Left lung (tissue), 14 donors: Measurements from ENCODE around the gene ZNF85. TPM values are rescaled to one million over a fixed set of nuclear protein-coding genes. Genes with fewer than 3 reads are reported as not detected.
A peak's percentile ranks its signal among the peaks of the same experiment; 100 is the strongest.

Source experiments
- ATAC-seq: fragments of 200-7000 bp; cut with Tn5 transposase; one replicate; pipeline ENCODE4 v1.9.1; 2020; ENCODE audit warnings: moderate library complexity
- DNase-seq, 4 donors: peaks; one replicate each; pipeline ENCODE4 v3.0.0-alpha.2; 2013 to 2020
- H3K27ac ChIP-seq, 2 donors: fragments of 200-600 bp; sonication (generic) in 1 of 2; one replicate each; pipeline versions ENCODE4 v1.5.0 to v1.8.0; 2020 to 2021
- H3K27me3 ChIP-seq, 2 donors: fragments of 200-600 bp; sonication (generic) in 1 of 2; one replicate each; pipeline versions ENCODE4 v1.5.0 to v1.8.0; 2020 to 2021
- H3K36me3 ChIP-seq, 2 donors: fragments of 200-600 bp; sonication (generic) in 1 of 2; one replicate each; pipeline versions ENCODE4 v1.5.0 to v1.8.0; 2020 to 2021
- H3K4me1 ChIP-seq, 2 donors: fragments of 200-600 bp; one replicate each; pipeline ENCODE4 v1.8.0; 2021
- H3K4me3 ChIP-seq, 2 donors: fragments of 200-600 bp; sonication (generic) in 1 of 2; one replicate each; pipeline versions ENCODE4 v1.5.0 to v1.8.0; 2020 to 2021; ENCODE audit warnings: mild to moderate bottlenecking in 1 of 2
- H3K9me3 ChIP-seq, 2 donors: fragments of 200-600 bp; sonication (generic) in 1 of 2; one replicate each; pipeline versions ENCODE4 v1.5.0 to v1.8.0; 2020 to 2021
- CTCF ChIP-seq, 2 donors: fragments of 200-600 bp; sonication (generic) in 1 of 2; IDR thresholded peaks; one replicate each; pipeline versions ENCODE4 v1.5.0 to v1.8.0; 2021; ENCODE audit warnings: antibody characterized with exemption in 2 of 2
- intact Hi-C, 2 donors: fragments of 100-400 bp; cut with DNase I; formaldehyde crosslinking; loops; one replicate each; pipeline versions ENCODE4 v1.11.2 to v1.14.2; 2022
- long read RNA-seq, 12 donors: library from polyadenylated mRNA in 2 of 12; unstranded in 2 of 12; transcript quantifications; one replicate each; pipeline ENCODE4 v2.0.0 and lab custom pipeline, GENCODE V29; 2019 to 2026
- polyA plus RNA-seq, 6 donors: library from polyadenylated mRNA; unstranded; fragments of 120-200 nt; gene quantifications; one replicate each; pipeline ENCODE4 v1.2.1, GENCODE V29; 2013; ENCODE audit not compliant: insufficient read length in 6 of 6
- total RNA-seq, 2 donors: library from RNA; stranded (reverse); fragmentation: NEBNext Ultra II Directional; extraction: Animal tissue kit (Norgen Biotek cat#: 25700); gene quantifications; one replicate each; pipeline ENCODE4 v1.2.1, GENCODE V29; 2021
- donor health status: DM: no; HTN: yes; CAD: no.
- donor health status: DM: no; HTN: no; CAD: no.

ZNF85 gene
- total RNA-seq: 1 to 10 TPM; 5.7 to 7.9 TPM
- polyA plus RNA-seq: 10 to 100 TPM; 16.2 to 29.4 (median 20.0) TPM
- long read RNA-seq, donor 1, transcript ZNF85-201 (4 exons, 1,531 nt): major isoform, 5 of 12 reads
- long read RNA-seq, donor 1, transcript ZNF85-202 (4 exons, 2,296 nt): major isoform, 5 of 12 reads
- long read RNA-seq, donor 1, partial matches to known transcripts: 0 of 12 reads
- long read RNA-seq, donor 1, other reads (novel, unspliced or antisense): 0 of 12 reads
- long read RNA-seq, donor 2, partial matches to known transcripts: 0 of 6 reads
- long read RNA-seq, donor 2, other reads (novel, unspliced or antisense): 0 of 6 reads
- long read RNA-seq, donor 3, transcript ZNF85-201 (4 exons, 1,531 nt): major isoform, 9 of 12 reads
- long read RNA-seq, donor 3, partial matches to known transcripts: 0 of 12 reads
- long read RNA-seq, donor 3, other reads (novel, unspliced or antisense): 0 of 12 reads
- long read RNA-seq, donor 4, partial matches to known transcripts: 0 of 3 reads
- long read RNA-seq, donor 4, other reads (novel, unspliced or antisense): 0 of 3 reads
- long read RNA-seq, donor 5, partial matches to known transcripts: 0 of 5 reads
- long read RNA-seq, donor 5, other reads (novel, unspliced or antisense): 0 of 5 reads
- long read RNA-seq, donor 6, partial matches to known transcripts: 0 of 6 reads
- long read RNA-seq, donor 6, other reads (novel, unspliced or antisense): 0 of 6 reads
- long read RNA-seq, donor 7, partial matches to known transcripts: 0 of 4 reads
- long read RNA-seq, donor 7, other reads (novel, unspliced or antisense): 0 of 4 reads
- long read RNA-seq, donor 8, transcript ZNF85-202 (4 exons, 2,296 nt): major isoform, 5 of 5 reads
- long read RNA-seq, donor 8, partial matches to known transcripts: 0 of 5 reads
- long read RNA-seq, donor 8, other reads (novel, unspliced or antisense): 0 of 5 reads
- long read RNA-seq, donor 9: 0 reads
- long read RNA-seq, donor 10, partial matches to known transcripts: 0 of 2 reads
- long read RNA-seq, donor 10, other reads (novel, unspliced or antisense): 0 of 2 reads
- long read RNA-seq, donor 11: 0 reads
- long read RNA-seq, donor 12, partial matches to known transcripts: 0 of 5 reads
- long read RNA-seq, donor 12, other reads (novel, unspliced or antisense): 0 of 5 reads

- Histone ChIP-seq H3K4me3 (peak within 1 kb of the TSS; percentile 43 to 59), H3K9me3 (peaks cover 0 to 3% of the 10 kb centered on the region in 2 donors), H3K36me3 (peaks cover 0 to 1% of the 10 kb centered on the region in 2 donors), H3K27ac (peak within 1 kb of the TSS; percentile 86 to 88), H3K4me1 (peaks cover 0 to 9% of the 10 kb centered on the region in 2 donors), H3K27me3 (no peaks in the 10 kb centered on the region)
- peak; percentile 86 to 92 (median 90) for DNase-seq
- intact Hi-C loops: no loop called here
- ATAC-seq: peak; percentile 99
- no peak for TF ChIP-seq CTCF (IDR thresholded peaks at IDR 0.05)
Observed at GRCh38 chr19:20923077-20923871, at the start of gene ZNF85. Gene ZNF85, plus strand, starts transcription at chr19:20923251. Its CDS starts 150 bp downstream, at chr19:20923401.

GRCh38 chr19:20879501-20879900, 43.5 kb upstream of the ZNF85 start:
- peaks cover 0 to 82% of the 10 kb centered on the region in 2 donors for H3K9me3 ChIP-seq
- DNase-seq (no peak), ATAC-seq (no peak)

GRCh38 chr19:20912973-20913372, 10.1 kb upstream of the ZNF85 start:
- Histone ChIP-seq H3K36me3 (no peaks in the 10 kb centered on the region), H3K9me3 (peaks cover 0 to 53% of the 10 kb centered on the region in 2 donors), H3K4me1 (no peaks in the 10 kb centered on the region), H3K4me3 (no peak overlapping the region), H3K27ac (no peak overlapping the region), H3K27me3 (no peaks in the 10 kb centered on the region)
- intact Hi-C loops: no loop called here
- TF ChIP-seq CTCF (IDR thresholded peaks at IDR 0.05): no peak
- ATAC-seq (no peak), DNase-seq (no peak)

More at GRCh38 chr19:20879501-20879900, 43.5 kb upstream of the ZNF85 start:
- Histone ChIP-seq H3K4me1 (no peaks in the 10 kb centered on the region), H3K27ac (no peak overlapping the region), H3K36me3 (no peaks in the 10 kb centered on the region), H3K4me3 (no peak overlapping the region), H3K27me3 (no peaks in the 10 kb centered on the region)
- intact Hi-C loops: no loop called here
- no peak for TF ChIP-seq CTCF (IDR thresholded peaks at IDR 0.05)

GRCh38 chr19:20925481-20925880, 2.4 kb downstream of the ZNF85 start:
- Histone ChIP-seq H3K27ac (no peak overlapping the region), H3K4me1 (peaks cover 0 to 9% of the 10 kb centered on the region in 2 donors), H3K27me3 (no peaks in the 10 kb centered on the region), H3K9me3 (peaks cover 0 to 3% of the 10 kb centered on the region in 2 donors), H3K36me3 (peaks cover 0 to 5% of the 10 kb centered on the region in 2 donors), H3K4me3 (no peak overlapping the region)
- TF ChIP-seq CTCF (IDR thresholded peaks at IDR 0.05): no peak
- intact Hi-C loops: no loop called here
- ATAC-seq (no peak), DNase-seq (no peak)
